Esophagus (tissue), 2 donors: Measurements from ENCODE around the gene CNTNAP5. TPM values are rescaled to one million over a fixed set of nuclear protein-coding genes. Genes with fewer than 3 reads are reported as not detected.

Source experiments
- H3K27ac ChIP-seq, 2 donors: one replicate each; pipeline ENCODE4 v1.5.1; 2013; ENCODE audit warnings: low read depth in 2 of 2, mild to moderate bottlenecking in 2 of 2, inconsistent platforms in 1 of 2, low read length in 1 of 2, moderate library complexity in 1 of 2
- H3K27me3 ChIP-seq, 2 donors: one replicate each; pipeline ENCODE4 v1.6.1; 2013; ENCODE audit warnings: low read length in 2 of 2, control low read depth in 1 of 2, mild to moderate bottlenecking in 1 of 2; ENCODE audit not compliant: insufficient read depth in 2 of 2, control insufficient read depth in 1 of 2
- H3K36me3 ChIP-seq, 2 donors: one replicate each; pipeline ENCODE4 v1.6.1; 2013; ENCODE audit warnings: low read length in 1 of 2; ENCODE audit not compliant: control insufficient read depth in 2 of 2, insufficient read depth in 2 of 2
- H3K4me1 ChIP-seq, 2 donors: one replicate each; pipeline ENCODE4 v1.6.1; 2013; ENCODE audit warnings: low read length in 1 of 2; ENCODE audit not compliant: control insufficient read depth in 2 of 2, insufficient read depth in 2 of 2
- H3K4me3 ChIP-seq, 2 donors: one replicate each; pipeline ENCODE4 v1.5.1; 2013; ENCODE audit warnings: low read length in 2 of 2, mild to moderate bottlenecking in 2 of 2, low read depth in 1 of 2, moderate library complexity in 1 of 2
- H3K9me3 ChIP-seq, 2 donors: one replicate each; pipeline ENCODE4 v1.6.1; 2013; ENCODE audit warnings: mild to moderate bottlenecking in 2 of 2, low read depth in 1 of 2, low read length in 1 of 2, moderate library complexity in 1 of 2; ENCODE audit not compliant: control insufficient read depth in 2 of 2, insufficient read depth in 1 of 2
- WGBS, 2 donors: extraction: QIAGEN DNeasy Blood & Tissue Kit; methylation state at CpG; one replicate each; pipeline ENCODE4 v1.1.7; 2013; 5-methylcytosine and 5-hydroxymethylcytosine counted together
- polyA plus RNA-seq, 2 donors: library from polyadenylated mRNA; stranded (reverse); fragments of 200-250 nt; gene quantifications; one replicate each; pipeline ENCODE4 v1.2.3, GENCODE V29; 2013
- donor health status: healthy with polysubstance abuse.
- donor health status: Bipolar disorder and iron deficiency.

The CNTNAP5 gene
- polyA plus RNA-seq, 2 donors, result not detected

DNA sequence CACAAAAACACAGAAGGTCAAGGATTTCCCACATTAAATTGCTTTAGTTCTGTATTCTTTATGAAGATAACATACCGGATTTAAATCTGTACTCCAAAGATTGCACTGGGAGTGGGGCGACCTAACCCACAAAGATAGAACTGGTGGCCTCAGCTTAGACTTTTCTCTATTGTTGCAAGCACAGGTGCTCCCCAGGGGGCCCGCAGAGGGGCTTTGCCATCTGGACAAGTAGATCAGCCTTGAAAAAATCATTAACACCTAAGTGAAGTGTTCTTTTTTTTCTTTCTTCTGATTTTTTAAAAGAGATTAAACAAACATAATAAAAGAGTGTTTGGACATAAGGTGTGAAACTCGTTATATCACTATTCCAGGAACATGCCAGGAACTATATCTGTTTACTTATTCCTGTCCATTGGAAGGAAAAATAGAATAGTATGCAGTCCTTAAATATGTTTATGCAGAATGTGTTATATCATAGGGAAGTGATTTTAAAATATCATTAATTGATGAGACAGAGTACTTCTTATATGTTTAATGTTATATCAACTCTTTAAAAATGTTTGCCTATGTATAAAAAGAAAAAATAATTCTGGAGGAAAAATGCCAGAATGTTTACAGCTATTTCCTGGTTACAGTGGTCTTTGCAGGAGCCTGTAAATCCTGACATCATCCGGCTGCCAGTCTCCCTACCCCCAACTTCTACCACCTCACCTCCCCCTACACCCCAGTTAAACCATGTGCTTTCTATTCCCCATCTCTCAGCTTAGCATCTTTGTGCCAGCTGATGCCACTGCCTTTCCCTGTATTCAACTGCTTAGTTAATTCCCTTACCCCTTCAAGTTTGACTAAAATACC, 679.2 kb downstream of the CNTNAP5 start:
- Histone ChIP-seq H3K9me3 (peaks cover 2% of the 10 kb centered on the region in 2 donors), H3K27ac (no peak overlapping the region), H3K36me3 (no peaks in the 10 kb centered on the region), H3K27me3 (no peaks in the 10 kb centered on the region), H3K4me3 (no peak overlapping the region), H3K4me1 (no peaks in the 10 kb centered on the region)
- WGBS, 2 donors, result 41 to 45% methylated on average over 5 of the region's 5 CpGs

DNA sequence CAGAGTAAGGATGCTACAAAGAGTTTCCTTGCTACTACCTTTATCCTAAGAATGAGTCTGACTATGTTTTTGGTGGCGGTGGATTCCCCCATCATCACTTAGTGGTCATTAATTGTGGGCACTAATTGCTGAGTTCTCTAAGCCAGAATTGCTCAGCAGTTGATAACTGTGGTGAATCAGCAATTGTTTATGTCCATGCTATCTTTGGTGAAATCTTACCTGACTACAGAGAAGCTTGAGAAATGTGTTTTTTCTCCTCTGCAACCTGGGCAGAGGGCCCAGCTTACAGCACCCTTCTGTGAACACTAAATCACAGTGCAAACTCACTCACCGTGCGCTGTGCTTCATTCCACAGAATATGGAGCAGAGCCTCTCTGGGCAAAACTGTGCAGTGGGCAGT, 683.6 kb downstream of the CNTNAP5 start:
- Histone ChIP-seq H3K27ac (no peak overlapping the region), H3K9me3 (peaks cover 0 to 2% of the 10 kb centered on the region in 2 donors), H3K4me1 (no peaks in the 10 kb centered on the region), H3K4me3 (no peak overlapping the region), H3K27me3 (no peaks in the 10 kb centered on the region), H3K36me3 (no peaks in the 10 kb centered on the region)
- WGBS, 2 donors, result 79 to 93% methylated on average over 3 of the region's 3 CpGs

DNA sequence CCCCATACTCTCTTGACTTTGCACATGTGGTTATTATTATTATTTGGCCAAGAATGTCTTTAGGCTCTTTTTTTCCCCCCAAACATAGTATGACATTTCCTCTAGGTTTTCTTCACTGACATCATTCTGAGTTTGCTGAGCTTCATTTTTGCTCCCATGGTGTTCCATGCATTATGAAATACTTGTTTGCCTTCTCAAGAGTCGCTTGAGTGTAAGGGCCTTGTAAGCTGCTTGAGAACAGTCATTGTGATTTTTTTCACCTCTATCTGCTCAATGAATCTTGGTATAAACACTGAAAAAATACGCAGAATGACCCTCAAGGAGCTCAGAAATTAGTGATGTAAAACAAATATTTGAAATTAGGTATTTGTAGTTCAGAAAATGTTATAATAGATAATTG, 688.9 kb downstream of the CNTNAP5 start:
- no peak overlapping the region for H3K4me3 ChIP-seq
- no peaks in the 10 kb centered on the region for H3K9me3 ChIP-seq
- H3K27ac ChIP-seq, result no peak overlapping the region
- H3K27me3 ChIP-seq, result no peaks in the 10 kb centered on the region
- WGBS, 2 donors, result 42 to 81% methylated on average over 2 of the region's 2 CpGs
- H3K36me3 ChIP-seq, result no peaks in the 10 kb centered on the region
- no peaks in the 10 kb centered on the region for H3K4me1 ChIP-seq

DNA sequence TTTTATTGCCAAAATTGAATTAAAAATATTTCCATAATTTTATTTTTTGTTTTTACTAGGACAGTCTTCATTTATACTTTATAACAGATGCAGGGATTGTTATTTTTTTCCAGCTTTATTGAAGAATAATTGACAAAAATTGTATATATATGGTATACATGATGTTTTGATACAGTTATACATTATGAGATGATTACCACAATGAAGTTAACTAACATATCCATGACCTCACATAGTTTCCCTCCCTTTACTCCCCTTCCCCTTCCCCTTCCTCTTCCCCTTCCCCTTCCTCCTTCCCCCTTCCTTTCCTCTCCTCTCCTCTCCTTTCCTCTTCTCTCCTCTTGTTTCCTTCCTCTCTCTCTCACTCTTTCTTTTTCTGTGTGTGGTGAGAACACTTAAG, 700.1 kb downstream of the CNTNAP5 start:
- Histone ChIP-seq H3K4me1 (no peaks in the 10 kb centered on the region), H3K36me3 (no peaks in the 10 kb centered on the region), H3K4me3 (no peak overlapping the region), H3K27ac (no peak overlapping the region), H3K9me3 (no peaks in the 10 kb centered on the region), H3K27me3 (no peaks in the 10 kb centered on the region)

DNA sequence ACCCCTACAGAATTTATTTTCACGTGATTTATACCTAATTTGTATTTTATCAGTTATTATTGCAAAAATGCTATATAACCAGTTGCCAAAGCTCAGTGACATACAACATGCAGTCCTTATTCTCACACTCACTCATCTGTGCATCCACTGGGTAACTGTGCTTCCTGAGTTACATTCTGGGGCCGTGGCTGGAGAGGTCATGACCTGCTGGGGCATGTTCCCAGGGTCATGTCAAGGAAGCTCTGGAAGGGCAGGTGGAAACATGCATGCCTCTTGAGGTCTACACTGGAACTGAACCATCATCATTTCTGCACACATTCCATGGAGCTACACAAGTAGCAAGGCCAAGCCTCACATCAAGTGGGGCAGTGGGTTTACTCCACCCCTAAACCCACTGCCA, 715.5 kb downstream of the CNTNAP5 start:
- no peak overlapping the region for H3K27ac ChIP-seq
- 38 to 59% methylated on average over 2 of the region's 2 CpGs for WGBS, 2 donors
- H3K9me3 ChIP-seq, result peaks cover 0 to 4% of the 10 kb centered on the region in 2 donors

DNA sequence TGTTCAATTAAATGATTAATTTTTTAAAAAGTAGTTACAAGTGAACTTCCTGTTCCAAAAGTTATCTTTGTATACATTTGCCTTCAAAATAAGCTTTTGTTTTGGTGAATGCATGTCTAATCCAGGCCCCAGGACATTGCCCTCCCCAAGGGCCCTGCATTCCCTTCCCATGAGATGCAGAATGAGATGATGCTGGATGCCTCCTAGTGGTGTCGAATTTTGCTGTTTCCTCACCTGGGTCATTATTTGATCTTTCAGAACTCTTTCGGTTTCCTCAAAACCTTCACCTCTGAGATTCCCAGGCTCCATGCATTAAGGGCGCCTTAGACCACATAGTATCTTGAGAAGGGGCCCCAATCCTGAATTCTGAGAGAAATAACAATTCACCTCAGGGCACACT, 728.8 kb downstream of the CNTNAP5 start:
- Histone ChIP-seq H3K4me3 (no peak overlapping the region), H3K27me3 (no peaks in the 10 kb centered on the region), H3K36me3 (no peaks in the 10 kb centered on the region), H3K4me1 (no peaks in the 10 kb centered on the region), H3K9me3 (no peaks in the 10 kb centered on the region), H3K27ac (no peak overlapping the region)
- 78 to 84% methylated on average over 3 of the region's 3 CpGs for WGBS, 2 donors

More for the DNA sequence above, 715.5 kb downstream of the CNTNAP5 start:
- no peaks in the 10 kb centered on the region for H3K27me3 ChIP-seq
- H3K36me3 ChIP-seq, result no peaks in the 10 kb centered on the region
- H3K4me3 ChIP-seq, result no peak overlapping the region
- H3K4me1 ChIP-seq, result no peaks in the 10 kb centered on the region

DNA sequence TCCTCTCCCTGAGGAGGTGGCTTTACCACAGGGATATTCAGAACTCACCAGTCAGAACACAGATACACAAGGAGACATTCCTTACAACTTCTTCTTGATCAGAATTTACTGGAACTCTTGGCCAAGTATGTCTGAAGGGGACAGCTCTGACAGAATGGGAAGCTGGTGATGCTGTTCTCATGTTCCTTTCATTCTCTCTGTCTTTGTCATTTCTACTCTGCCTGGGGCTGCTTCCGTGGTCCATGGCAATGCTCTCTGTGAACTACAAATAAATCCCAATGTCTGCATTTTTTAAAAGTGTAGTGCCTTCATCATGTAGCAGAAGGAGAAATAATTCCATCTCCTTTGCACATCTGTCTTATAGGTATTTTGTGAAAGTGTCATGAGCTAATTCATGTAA, 730.3 kb downstream of the CNTNAP5 start:
- no peaks in the 10 kb centered on the region for H3K4me1 ChIP-seq
- WGBS, 2 donors, result 44 to 60% methylated on average over 1 of the region's 1 CpG
- no peaks in the 10 kb centered on the region for H3K9me3 ChIP-seq
- H3K27me3 ChIP-seq, result no peaks in the 10 kb centered on the region
- no peak overlapping the region for H3K27ac ChIP-seq
- no peak overlapping the region for H3K4me3 ChIP-seq
- H3K36me3 ChIP-seq, result no peaks in the 10 kb centered on the region

DNA sequence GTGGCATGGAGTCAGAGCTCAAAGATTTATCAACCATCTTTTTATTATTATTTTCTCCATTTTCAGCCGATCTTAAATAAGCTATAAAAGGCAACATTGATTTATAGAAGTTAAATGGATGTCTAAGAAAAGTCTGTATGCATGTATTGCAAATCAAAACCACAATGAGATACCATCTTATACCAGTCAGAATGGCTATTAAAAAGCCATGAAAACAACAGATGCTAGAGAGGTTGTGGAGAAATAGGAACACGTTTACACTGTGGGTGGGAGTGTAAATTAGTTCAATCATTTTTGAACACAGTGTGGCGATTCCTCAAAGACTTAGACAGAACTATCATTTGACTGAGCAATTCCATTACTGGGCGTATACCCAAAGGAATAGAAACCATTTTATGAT, 731.0 kb downstream of the CNTNAP5 start:
- Histone ChIP-seq H3K4me1 (no peaks in the 10 kb centered on the region), H3K27me3 (no peaks in the 10 kb centered on the region), H3K9me3 (no peaks in the 10 kb centered on the region), H3K27ac (no peak overlapping the region), H3K4me3 (no peak overlapping the region), H3K36me3 (no peaks in the 10 kb centered on the region)
- WGBS, 2 donors, result 75 to 78% methylated on average over 4 of the region's 4 CpGs

DNA sequence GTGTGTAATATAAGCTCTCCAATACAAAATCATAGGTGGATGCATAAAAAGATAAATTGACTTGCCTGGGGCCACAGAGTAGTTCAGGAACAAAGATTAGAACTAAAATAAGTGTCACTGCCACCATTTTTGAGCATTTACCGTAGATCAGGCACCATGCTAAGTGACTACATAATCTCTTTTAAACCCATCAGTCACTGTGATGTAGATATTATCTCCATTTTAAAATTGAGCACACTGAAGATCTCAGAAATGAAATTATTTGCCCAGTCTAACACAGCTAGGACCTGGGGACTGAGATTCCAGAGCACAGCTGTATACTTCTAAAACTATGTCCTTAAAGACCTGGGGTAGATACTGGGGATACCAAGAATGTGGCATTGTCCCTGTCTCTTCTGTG, 737.3 kb downstream of the CNTNAP5 start:
- 67 to 79% methylated on average over 1 of the region's 1 CpG for WGBS, 2 donors
- H3K36me3 ChIP-seq, result no peaks in the 10 kb centered on the region
- no peaks in the 10 kb centered on the region for H3K27me3 ChIP-seq
- no peaks in the 10 kb centered on the region for H3K9me3 ChIP-seq
- H3K4me1 ChIP-seq, result no peaks in the 10 kb centered on the region
- no peak overlapping the region for H3K4me3 ChIP-seq
- no peak overlapping the region for H3K27ac ChIP-seq

DNA sequence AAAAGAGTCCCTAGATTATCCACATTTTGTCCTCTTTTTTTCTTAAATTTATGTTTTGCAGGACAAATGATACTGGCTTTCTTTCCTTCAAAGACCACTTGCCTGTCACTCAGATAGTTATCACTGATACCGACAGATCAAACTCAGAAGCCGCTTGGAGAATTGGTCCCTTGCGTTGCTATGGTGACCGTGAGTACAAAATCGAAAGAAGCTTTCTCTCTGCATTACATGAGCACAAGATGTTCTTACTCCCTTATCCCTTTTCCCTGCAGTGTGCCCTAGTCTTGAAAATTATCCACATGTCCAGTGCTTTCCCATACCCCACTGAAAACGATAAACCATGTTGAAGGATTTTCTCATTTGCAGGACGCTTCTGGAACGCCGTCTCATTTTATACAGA, 738.5 kb downstream of the CNTNAP5 start:
- Histone ChIP-seq H3K4me3 (no peak overlapping the region), H3K4me1 (no peaks in the 10 kb centered on the region), H3K27me3 (no peaks in the 10 kb centered on the region), H3K9me3 (no peaks in the 10 kb centered on the region), H3K27ac (no peak overlapping the region), H3K36me3 (no peaks in the 10 kb centered on the region)
- WGBS, 2 donors, result 87 to 88% methylated on average over 9 of the region's 9 CpGs
